ENCODE results near the gene LPAR6. TPM values are rescaled to one million over a fixed set of nuclear protein-coding genes. Genes with fewer than 3 reads are reported as not detected.

The LPAR6 gene
- total RNA-seq, 4 donors from 2014 or later: 13.1 to 85.9 (median 38.9) TPM

DNA sequence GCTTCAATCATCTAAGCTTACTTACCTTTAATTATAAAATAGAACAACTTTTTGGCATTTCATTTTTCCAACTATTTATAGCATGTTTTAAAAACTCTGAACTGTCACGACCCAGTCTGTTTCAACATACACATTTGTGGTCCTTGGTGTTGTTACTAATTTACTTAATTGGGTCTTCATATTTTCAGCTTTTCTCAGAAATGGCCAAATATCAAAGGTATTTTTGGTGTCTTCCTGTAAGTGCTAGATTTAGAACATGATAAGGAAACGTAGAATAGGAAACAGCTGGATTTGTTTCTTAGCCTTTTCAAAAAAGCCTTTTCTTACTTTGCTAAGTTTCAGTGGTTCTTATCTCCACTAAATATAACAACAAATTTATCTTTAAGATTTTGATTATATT, 11.4 kb downstream of the LPAR6 start:
- no peak overlapping the region for H3K4me3 ChIP-seq
- intact Hi-C loops (cut with DNase I; ENCODE audit: low total_unique reads): no loop called here
- peaks cover 10 to 19% of the 10 kb centered on the region in 2 donors for H3K4me1 ChIP-seq
- no peaks in the 10 kb centered on the region for H3K27me3 ChIP-seq
- no peaks in the 10 kb centered on the region for H3K9me3 ChIP-seq
- H3K27ac ChIP-seq: peak overlapping the region; percentile 74 to 94
- TF ChIP-seq CTCF (IDR thresholded peaks at IDR 0.05): no peak
- no peak for TF ChIP-seq POLR2A (IDR thresholded peaks at IDR 0.05)
- no peaks in the 10 kb centered on the region for H3K36me3 ChIP-seq
- no peak for DNase-seq

GRCh38 chr13:48400850-48401291, 12.0 kb downstream of the LPAR6 start:
- DNase-seq: no peak
- Histone ChIP-seq H3K27ac (peak overlapping the region; percentile 74 to 94), H3K9me3 (no peaks in the 10 kb centered on the region), H3K4me3 (no peak overlapping the region), H3K4me1 (peaks cover 10 to 19% of the 10 kb centered on the region in 2 donors), H3K36me3 (no peaks in the 10 kb centered on the region), H3K27me3 (no peaks in the 10 kb centered on the region)
- TF ChIP-seq POLR2A (IDR thresholded peaks at IDR 0.05) (no peak), CTCF (IDR thresholded peaks at IDR 0.05) (peak in 2 of 4 experiments; percentile 6 to 14)
- intact Hi-C loops (cut with DNase I; ENCODE audit: low total_unique reads): no loop called here

DNA sequence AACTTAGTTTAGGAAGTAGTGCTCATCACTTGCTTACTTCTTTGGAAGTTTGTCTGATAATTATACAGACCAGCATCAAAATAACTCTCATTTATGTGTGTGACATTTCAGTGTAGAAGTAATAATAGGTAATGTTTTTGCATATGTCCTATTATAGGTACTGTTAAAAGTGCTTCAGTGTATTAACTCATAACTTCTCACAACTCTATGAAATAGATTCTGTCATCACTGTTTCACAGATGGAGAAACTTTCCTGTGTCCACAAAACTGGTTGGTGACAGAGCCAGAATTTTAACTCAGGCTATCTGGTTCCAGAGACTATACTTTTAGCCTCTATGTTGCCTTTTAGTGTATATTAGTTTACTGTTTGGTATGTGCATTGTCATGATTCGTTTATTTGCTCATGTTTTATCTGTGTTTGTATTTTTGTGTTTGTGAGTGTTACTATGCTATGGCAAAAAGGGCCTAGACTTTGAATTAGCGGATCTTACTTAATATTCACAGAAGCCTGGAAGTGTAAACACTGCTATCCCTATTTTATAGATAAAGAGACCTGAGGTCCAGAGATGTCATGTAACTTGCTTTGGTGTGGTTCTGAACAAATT, 12.7 kb downstream of the LPAR6 start:
- Histone ChIP-seq H3K36me3 (no peaks in the 10 kb centered on the region), H3K27me3 (no peaks in the 10 kb centered on the region), H3K4me1 (peaks cover 4 to 19% of the 10 kb centered on the region in 2 donors), H3K4me3 (no peak overlapping the region), H3K27ac (peak overlapping the region; percentile 74 to 94), H3K9me3 (no peaks in the 10 kb centered on the region)
- TF ChIP-seq POLR2A (IDR thresholded peaks at IDR 0.05) (no peak), CTCF (IDR thresholded peaks at IDR 0.05) (no peak)
- intact Hi-C loops (cut with DNase I; ENCODE audit: low total_unique reads): no loop called here
- no peak for DNase-seq

GRCh38 chr13:48398450-48399095, 14.3 kb downstream of the LPAR6 start:
- Histone ChIP-seq H3K27me3 (no peaks in the 10 kb centered on the region), H3K4me1 (peaks cover 3 to 19% of the 10 kb centered on the region in 2 donors), H3K36me3 (no peaks in the 10 kb centered on the region), H3K4me3 (no peak overlapping the region), H3K9me3 (no peaks in the 10 kb centered on the region), H3K27ac (peak overlapping the region; percentile 18 to 94)
- intact Hi-C loops (cut with DNase I; ENCODE audit: low total_unique reads): no loop called here
- TF ChIP-seq CTCF (IDR thresholded peaks at IDR 0.05): no peak
- DNase-seq: no peak

DNA sequence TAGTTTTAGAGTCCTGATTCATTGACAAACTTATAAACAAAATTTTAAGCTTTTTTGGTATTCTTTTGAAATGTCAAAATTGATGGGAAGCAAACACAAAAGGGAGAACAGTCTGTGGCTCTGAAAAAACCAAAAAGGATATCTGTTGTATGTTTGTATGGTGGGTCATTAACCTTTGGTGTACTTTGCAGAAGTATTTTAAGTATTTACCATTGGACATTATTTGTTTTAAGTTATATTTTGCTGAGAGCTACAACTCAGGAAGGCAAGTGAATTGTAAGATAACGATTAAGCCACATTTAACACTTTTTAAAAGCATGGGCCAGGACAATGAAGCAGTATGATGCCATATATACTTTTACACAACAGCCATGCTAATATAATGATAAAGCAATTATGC, 15.2 kb downstream of the LPAR6 start:
- TF ChIP-seq CTCF (IDR thresholded peaks at IDR 0.05) (no peak), POLR2A (IDR thresholded peaks at IDR 0.05) (no peak)
- Histone ChIP-seq H3K27me3 (no peaks in the 10 kb centered on the region), H3K27ac (peak overlapping the region; percentile 12 to 94), H3K4me1 (peaks cover 0 to 19% of the 10 kb centered on the region in 2 donors), H3K9me3 (no peaks in the 10 kb centered on the region), H3K36me3 (no peaks in the 10 kb centered on the region), H3K4me3 (no peak overlapping the region)
- intact Hi-C loops (cut with DNase I; ENCODE audit: low total_unique reads): no loop called here
- DNase-seq: no peak
